K562 (cell line): ENCODE data around the gene LY6G6C. TPM values are rescaled to one million over a fixed set of nuclear protein-coding genes. Genes with fewer than 3 reads are reported as not detected.

Source experiments
- BRD4 ChIP-seq: fragments of 200-600 bp; sonication (generic); IDR thresholded peaks from 2 replicates; pipeline ENCODE4 v1.6.1; 2017; ENCODE audit warnings: inconsistent platforms
- CREB1 ChIP-seq, 2 experiments: sonication (generic) in 1 of 2; formaldehyde crosslinking in 1 of 2; IDR thresholded peaks; 2 replicates each; pipeline versions ENCODE4 v1.6.1 to v1.8.0; 2012 to 2022; ENCODE audit warnings: inconsistent platforms in 1 of 2, mild to moderate bottlenecking in 1 of 2, missing genetic modification reagents in 1 of 2, moderate library complexity in 1 of 2
- CXXC5 ChIP-seq: fragments of 250-450 bp; sonication (Bioruptor Pico); IDR thresholded peaks from 2 replicates; pipeline ENCODE4 v1.8.0; 2022; ENCODE audit warnings: inconsistent platforms, mild to moderate bottlenecking, moderate library complexity
- ESRRB ChIP-seq: fragments of 250-450 bp; sonication (Bioruptor Pico); IDR thresholded peaks from 2 replicates; pipeline ENCODE4 v1.5.0; 2020; ENCODE audit warnings: mild to moderate bottlenecking, moderate library complexity, borderline replicate concordance
- ETS2 ChIP-seq: IDR thresholded peaks from 2 replicates; pipeline ENCODE4 v1.6.1; 2016; ENCODE audit warnings: borderline replicate concordance, missing genetic modification characterization, mild to moderate bottlenecking, moderate library complexity, missing compliant biosample characterization; ENCODE audit not compliant: poor library complexity, severe bottlenecking
- HBP1 ChIP-seq: fragments of 450-650 bp; formaldehyde crosslinking; IDR thresholded peaks from 2 replicates; pipeline ENCODE4 v1.4.0; 2022; ENCODE audit warnings: missing genetic modification characterization
- IRF2 ChIP-seq: sonication (generic); formaldehyde crosslinking; IDR thresholded peaks from 2 replicates; pipeline ENCODE4 v1.8.1; 2022; ENCODE audit warnings: mild to moderate bottlenecking, missing genetic modification reagents
- MBD2 ChIP-seq: sonication (generic); IDR thresholded peaks from 2 replicates; pipeline ENCODE4 v1.6.1; 2016; ENCODE audit warnings: low read depth, borderline replicate concordance
- PCBP1 ChIP-seq: fragments of 200-400 bp; formaldehyde crosslinking; IDR thresholded peaks from 2 replicates; pipeline ENCODE4 v1.6.1; 2018; ENCODE audit warnings: mild to moderate bottlenecking, low read depth, low read length; ENCODE audit not compliant: poor library complexity, severe bottlenecking
- PYGO2 ChIP-seq: fragments of 450-650 bp; IDR thresholded peaks from 2 replicates; pipeline ENCODE4 v1.6.1; 2016; ENCODE audit warnings: mild to moderate bottlenecking, missing genetic modification characterization, moderate library complexity, missing compliant biosample characterization
- RHOXF2B ChIP-seq: fragments of 250-450 bp; sonication (Bioruptor Pico); conservative IDR thresholded peaks from 2 replicates; pipeline ENCODE4 v1.5.1; 2021
- TAF15 ChIP-seq: fragments of 200-400 bp; formaldehyde crosslinking; IDR thresholded peaks from 2 replicates; pipeline ENCODE4 v1.6.1; 2017; ENCODE audit warnings: mild to moderate bottlenecking, low read depth, low read length, moderate library complexity
- TCF7L2 ChIP-seq: fragments of 150-350 bp; IDR thresholded peaks from 2 replicates; pipeline ENCODE4 v1.6.1; 2016; ENCODE audit warnings: low read depth, mild to moderate bottlenecking, low read length, moderate library complexity
- THRA ChIP-seq: fragments of 450-650 bp; IDR thresholded peaks from 2 replicates; pipeline ENCODE4 v1.6.1; 2017; ENCODE audit warnings: mild to moderate bottlenecking, moderate library complexity
- XRCC3 ChIP-seq: fragments of 450-650 bp; IDR thresholded peaks from 2 replicates; pipeline ENCODE4 v1.6.1; 2017; ENCODE audit warnings: mild to moderate bottlenecking, moderate library complexity
- ZNF280B ChIP-seq: fragments of 250-450 bp; sonication (Bioruptor Pico); IDR thresholded peaks from 2 replicates; pipeline ENCODE4 v1.5.1; 2021; ENCODE audit warnings: mild to moderate bottlenecking
- polyA plus RNA-seq, 8 experiments: library from polyadenylated mRNA; depleted of rRNA in 4 of 8; stranded (reverse) in 5 of 8; unstranded in 3 of 8; fragments of >200 nt; fragmentation: Nextera tagmentation in 2 of 8; fragmentation: Illumina TruSeq in 1 of 8; extraction: Ambion mirVana in 2 of 8; extraction: Trizol in 1 of 8; gene quantifications; 2 replicates each; pipeline versions ENCODE4 v1.2.1 to v1.2.3, GENCODE V29; 2011 to 2014; ENCODE audit warnings: inconsistent platforms in 1 of 8, missing spikeins in 1 of 8
- total RNA-seq, 7 experiments: library from RNA; depleted of rRNA in 6 of 7; stranded (reverse); fragments of >200 nt in 6 of 7; fragmentation: Illumina TruSeq in 2 of 7; extraction: Trizol in 2 of 7; gene quantifications; 2 replicates each; pipeline versions ENCODE4 v1.2.1 to v1.2.3, GENCODE V29; 2011 to 2021; ENCODE audit warnings: low replicate concordance in 1 of 7
- TF ChIP-seq, protein P1 (sequence below): fragments of 250-450 bp; sonication (Bioruptor Pico); IDR thresholded peaks from 2 replicates; pipeline ENCODE4 v1.5.0; 2021
- TF ChIP-seq, protein P2 (sequence below): fragments of 250-450 bp; sonication (Bioruptor Pico); IDR thresholded peaks from 2 replicates; pipeline ENCODE4 v1.4.0; 2020; ENCODE audit warnings: mild to moderate bottlenecking, moderate library complexity

Gene LY6G6C
- total and polyA plus RNA-seq, 9 of the 15 experiments (the other 6 are each of a cell fraction or from before 2014, with no cell fraction given) = 0.06 to 0.20 TPM; not detected in 7

GRCh38 chr6:31736021-31736767, 14.6 kb upstream of the LY6G6C start, which contains the start of gene CLIC1 (continued):
- TF ChIP-seq IRF2 (no peak), PYGO2 (no peak; the same call in 1 of the 2 replicates), THRA (no peak), RHOXF2B (CRISPR knock-in tag) (peak; percentile 79; the same call in 1 of the 2 replicates), CREB1 (IDR thresholded peaks at IDR 0.05) (peak; percentile 66), CREB1 (CRISPR knock-in tag; IDR thresholded peaks at IDR 0.05) (no peak), ESRRB (CRISPR knock-in tag) (peak; percentile 53; the same call in 1 of the 2 replicates), MBD2 (no peak), ETS2 (tag) (no peak), BRD4 (peak; percentile 85), XRCC3 (no peak), ZNF280B (CRISPR knock-in tag) (no peak), CXXC5 (CRISPR knock-in tag) (peak; percentile 48), TCF7L2 (no peak), TAF15 (no peak), PCBP1 (no peak), HBP1 (CRISPR knock-in tag) (peak; percentile 77; the same call in 1 of the 2 replicates)
- TF ChIP-seq, protein P1, sequence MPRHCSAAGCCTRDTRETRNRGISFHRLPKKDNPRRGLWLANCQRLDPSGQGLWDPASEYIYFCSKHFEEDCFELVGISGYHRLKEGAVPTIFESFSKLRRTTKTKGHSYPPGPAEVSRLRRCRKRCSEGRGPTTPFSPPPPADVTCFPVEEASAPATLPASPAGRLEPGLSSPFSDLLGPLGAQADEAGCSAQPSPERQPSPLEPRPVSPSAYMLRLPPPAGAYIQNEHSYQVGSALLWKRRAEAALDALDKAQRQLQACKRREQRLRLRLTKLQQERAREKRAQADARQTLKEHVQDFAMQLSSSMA (CRISPR knock-in tag) = no peak; the same call in 1 of the 2 replicates
- TF ChIP-seq, protein P2, sequence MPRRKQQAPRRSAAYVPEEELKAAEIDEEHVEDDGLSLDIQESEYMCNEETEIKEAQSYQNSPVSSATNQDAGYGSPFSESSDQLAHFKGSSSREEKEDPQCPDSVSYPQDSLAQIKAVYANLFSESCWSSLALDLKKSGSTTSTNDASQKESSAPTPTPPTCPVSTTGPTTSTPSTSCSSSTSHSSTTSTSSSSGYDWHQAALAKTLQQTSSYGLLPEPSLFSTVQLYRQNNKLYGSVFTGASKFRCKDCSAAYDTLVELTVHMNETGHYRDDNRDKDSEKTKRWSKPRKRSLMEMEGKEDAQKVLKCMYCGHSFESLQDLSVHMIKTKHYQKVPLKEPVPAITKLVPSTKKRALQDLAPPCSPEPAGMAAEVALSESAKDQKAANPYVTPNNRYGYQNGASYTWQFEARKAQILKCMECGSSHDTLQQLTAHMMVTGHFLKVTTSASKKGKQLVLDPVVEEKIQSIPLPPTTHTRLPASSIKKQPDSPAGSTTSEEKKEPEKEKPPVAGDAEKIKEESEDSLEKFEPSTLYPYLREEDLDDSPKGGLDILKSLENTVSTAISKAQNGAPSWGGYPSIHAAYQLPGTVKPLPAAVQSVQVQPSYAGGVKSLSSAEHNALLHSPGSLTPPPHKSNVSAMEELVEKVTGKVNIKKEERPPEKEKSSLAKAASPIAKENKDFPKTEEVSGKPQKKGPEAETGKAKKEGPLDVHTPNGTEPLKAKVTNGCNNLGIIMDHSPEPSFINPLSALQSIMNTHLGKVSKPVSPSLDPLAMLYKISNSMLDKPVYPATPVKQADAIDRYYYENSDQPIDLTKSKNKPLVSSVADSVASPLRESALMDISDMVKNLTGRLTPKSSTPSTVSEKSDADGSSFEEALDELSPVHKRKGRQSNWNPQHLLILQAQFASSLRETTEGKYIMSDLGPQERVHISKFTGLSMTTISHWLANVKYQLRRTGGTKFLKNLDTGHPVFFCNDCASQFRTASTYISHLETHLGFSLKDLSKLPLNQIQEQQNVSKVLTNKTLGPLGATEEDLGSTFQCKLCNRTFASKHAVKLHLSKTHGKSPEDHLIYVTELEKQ = no peak
